Measurements from ENCODE around the gene A3GALT2. TPM values are rescaled to one million over a fixed set of nuclear protein-coding genes. Genes with fewer than 3 reads are reported as not detected.
A peak's percentile ranks its signal among the peaks of the same experiment; 100 is the strongest.

A3GALT2 gene
- total and polyA plus RNA-seq, 5 donors, result not detected

GRCh38 chr1:33257772-33258712 lies 62.9 kb downstream of the A3GALT2 start:
- intact Hi-C loops (cut with DNase I), result no loop called here
- ATAC-seq (no peak), DNase-seq (peak in 1 of 3 donors; percentile 68)
- Histone ChIP-seq H3K27ac (ENCODE audit: low read length) (peak overlapping the region; percentile 0), H3K4me3 (ENCODE audit: low read length) (peak overlapping the region; percentile 99), H3K4me1 (ENCODE audit: control insufficient read depth, insufficient read depth, low read length) (peaks cover 29% of the 10 kb centered on the region), H3K9me3 (ENCODE audit: control insufficient read depth, low read length) (no peaks in the 10 kb centered on the region), H3K27me3 (ENCODE audit: control insufficient read depth, insufficient read depth) (no peaks in the 10 kb centered on the region)
- WGBS, result 38% methylated on average over 19 of the region's 19 CpGs

- DNase-seq (no peak), ATAC-seq (no peak)
- Histone ChIP-seq H3K9me3 (ENCODE audit: control insufficient read depth, low read length) (no peaks in the 10 kb centered on the region), H3K27me3 (ENCODE audit: control insufficient read depth, insufficient read depth) (no peaks in the 10 kb centered on the region), H3K27ac (ENCODE audit: low read length) (peak overlapping the region; percentile 93), H3K4me1 (ENCODE audit: control insufficient read depth, insufficient read depth, low read length) (peaks cover 29% of the 10 kb centered on the region), H3K4me3 (ENCODE audit: low read length) (peak overlapping the region; percentile 99)
- under 1% methylated on average over 18 of the region's 18 CpGs for WGBS
- intact Hi-C loops (cut with DNase I), result no loop called here
These were observed 63.6 kb downstream of the A3GALT2 start for GRCh38 chr1:33257207-33257771.

Small RNAs within 50 kb of the gene (microRNA-seq; reads per million reads assigned to microRNA genes)
- 30.5 to 48.8 reads per million in 2 donors for gene MIR3605

Other genes with a start within 250 kb of the A3GALT2 start
- 1 to 10 TPM; 4.1 to 7.9 (median 5.4) TPM for gene AZIN2, start 239.9 kb downstream of the A3GALT2 start, total RNA-seq
- gene AZIN2, start 239.9 kb downstream of the A3GALT2 start, polyA plus RNA-seq, result 2.4 TPM
- gene TRIM62, start 139.1 kb downstream of the A3GALT2 start, total RNA-seq, result 1 to 10 TPM; 2.2 to 4.4 (median 3.2) TPM
- 1.8 TPM for gene TRIM62, start 139.1 kb downstream of the A3GALT2 start, polyA plus RNA-seq
- gene ZNF362, start 64.6 kb downstream of the A3GALT2 start, total RNA-seq, result 10 to 100 TPM; 31.0 to 42.5 (median 40.8) TPM
- 22.2 TPM for gene ZNF362, start 64.6 kb downstream of the A3GALT2 start, polyA plus RNA-seq
- gene PHC2, start 110.0 kb upstream of the A3GALT2 start, total RNA-seq, result 100 to 1,000 TPM in 2 of 4 donors, 10 to 100 TPM in 2; 89.3 to 105 (median 99.1) TPM
- gene PHC2, start 110.0 kb upstream of the A3GALT2 start, polyA plus RNA-seq, result 93.7 TPM
- gene ZSCAN20, start 151.5 kb upstream of the A3GALT2 start, total RNA-seq, result 1 to 10 TPM; 3.8 to 5.9 (median 5.0) TPM
- gene ZSCAN20, start 151.5 kb upstream of the A3GALT2 start, polyA plus RNA-seq, result 1.6 TPM